ENCODE data around the gene GABPA. TPM values are rescaled to one million over a fixed set of nuclear protein-coding genes. Genes with fewer than 3 reads are reported as not detected.

Gene GABPA
- total and polyA plus RNA-seq, 2 of the 13 experiments (the other 11 are each of a cell fraction or from before 2014, with no cell fraction given): 7.4 to 13.2 TPM

DNA sequence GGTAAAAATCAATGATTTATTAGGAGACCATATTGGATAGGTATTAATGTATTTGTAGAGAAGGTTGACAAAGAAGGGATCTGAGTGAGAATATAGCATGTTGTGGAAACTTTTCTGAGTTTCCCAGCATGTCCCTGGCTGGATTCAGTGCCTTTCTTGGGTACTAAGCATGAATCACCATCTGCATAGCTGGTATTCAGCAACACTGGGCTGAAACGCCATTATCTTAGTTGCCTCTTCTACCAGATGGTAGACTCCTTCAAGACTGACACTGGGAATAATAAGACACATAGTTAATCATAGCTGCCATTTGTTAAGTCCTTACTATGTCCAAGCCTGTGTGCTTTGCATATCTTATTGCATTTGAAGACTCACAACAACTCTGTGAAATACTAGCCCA is 45.5 kb upstream of the GABPA start:
- Histone ChIP-seq H3K9ac (ENCODE audit: insufficient read depth, low read depth, low read length) (no peak overlapping the region), H3K36me3 (replicated peaks in 1 of 2; ENCODE audit: control insufficient read depth in 1 of 2, insufficient read depth in 2 of 2, low read length in 2 of 2) (no peaks in the 10 kb centered on the region), H4K20me1 (ENCODE audit: insufficient read depth, low read length) (no peaks in the 10 kb centered on the region), H3K9me3 (ENCODE audit: low read length) (no peaks in the 10 kb centered on the region), H3K4me1 (ENCODE audit: insufficient read depth, low read length) (no peaks in the 10 kb centered on the region), H3K27ac (ENCODE audit: extremely low read length, insufficient read depth, low read length) (no peak overlapping the region), H3K27me3 (ENCODE audit: control insufficient read depth in 1 of 2, insufficient read depth in 2 of 2, low read length in 2 of 2) (no peaks in the 10 kb centered on the region), H3K79me2 (ENCODE audit: insufficient read depth, low read length) (no peaks in the 10 kb centered on the region), H3K4me3 (replicated peaks in 1 of 3; ENCODE audit: insufficient read depth in 1 of 3, low read depth in 2 of 3, low read length in 3 of 3) (no peak overlapping the region), H3K4me2 (ENCODE audit: low read depth, low read length) (no peak overlapping the region), H2AFZ (ENCODE audit: low read length) (no peak overlapping the region)
- 0% methylated on average over 1 of the region's 1 CpG for WGBS (ENCODE audit: low lambda C conversion rate)
- ChIA-PET POLR2A (no interaction called here), CTCF (ENCODE audit: low intra/inter-chr PET ratio, low total read pairs) (no interaction called here)
- in situ Hi-C loops (cut with HindIII; ENCODE audit: extremely low pct_ligation_motif_present, low pct_unique_long_range_greater_than_20kb): no loop called here
- TF ChIP-seq BCL6 (CRISPR knock-in tag; IDR thresholded peaks at IDR 0.05): no peak
- no peak for TF ChIP-seq MAFF (IDR thresholded peaks at IDR 0.05; ENCODE audit: low read depth, low read length)
- TF ChIP-seq IRF2 (CRISPR knock-in tag; IDR thresholded peaks at IDR 0.05): no peak
- no peak for TF ChIP-seq ZNF136 (CRISPR knock-in tag; IDR thresholded peaks at IDR 0.05; ENCODE audit: low read depth)
- no peak for TF ChIP-seq ZNF292 (CRISPR knock-in tag; IDR thresholded peaks at IDR 0.05; ENCODE audit: borderline replicate concordance, low read depth)
- no peak for TF ChIP-seq ZNF749 (CRISPR knock-in tag; IDR thresholded peaks at IDR 0.05; ENCODE audit: borderline replicate concordance)
- no peak for TF ChIP-seq ZNF678 (CRISPR knock-in tag; IDR thresholded peaks at IDR 0.05)
- TF ChIP-seq ZNF644 (CRISPR knock-in tag; IDR thresholded peaks at IDR 0.05; ENCODE audit: low read depth): no peak
- no peak for TF ChIP-seq ZNF781 (CRISPR knock-in tag; IDR thresholded peaks at IDR 0.05; ENCODE audit: borderline replicate concordance, not compliant biosample characterization)
- TF ChIP-seq ZBTB1 (CRISPR knock-in tag; IDR thresholded peaks at IDR 0.05; ENCODE audit: borderline replicate concordance): no peak
- TF ChIP-seq, protein P1, sequence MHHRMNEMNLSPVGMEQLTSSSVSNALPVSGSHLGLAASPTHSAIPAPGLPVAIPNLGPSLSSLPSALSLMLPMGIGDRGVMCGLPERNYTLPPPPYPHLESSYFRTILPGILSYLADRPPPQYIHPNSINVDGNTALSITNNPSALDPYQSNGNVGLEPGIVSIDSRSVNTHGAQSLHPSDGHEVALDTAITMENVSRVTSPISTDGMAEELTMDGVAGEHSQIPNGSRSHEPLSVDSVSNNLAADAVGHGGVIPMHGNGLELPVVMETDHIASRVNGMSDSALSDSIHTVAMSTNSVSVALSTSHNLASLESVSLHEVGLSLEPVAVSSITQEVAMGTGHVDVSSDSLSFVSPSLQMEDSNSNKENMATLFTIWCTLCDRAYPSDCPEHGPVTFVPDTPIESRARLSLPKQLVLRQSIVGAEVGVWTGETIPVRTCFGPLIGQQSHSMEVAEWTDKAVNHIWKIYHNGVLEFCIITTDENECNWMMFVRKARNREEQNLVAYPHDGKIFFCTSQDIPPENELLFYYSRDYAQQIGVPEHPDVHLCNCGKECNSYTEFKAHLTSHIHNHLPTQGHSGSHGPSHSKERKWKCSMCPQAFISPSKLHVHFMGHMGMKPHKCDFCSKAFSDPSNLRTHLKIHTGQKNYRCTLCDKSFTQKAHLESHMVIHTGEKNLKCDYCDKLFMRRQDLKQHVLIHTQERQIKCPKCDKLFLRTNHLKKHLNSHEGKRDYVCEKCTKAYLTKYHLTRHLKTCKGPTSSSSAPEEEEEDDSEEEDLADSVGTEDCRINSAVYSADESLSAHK (CRISPR knock-in tag; IDR thresholded peaks at IDR 0.05; ENCODE audit: borderline replicate concordance): no peak
- no peak for TF ChIP-seq TBX2 (CRISPR knock-in tag; IDR thresholded peaks at IDR 0.05; ENCODE audit: borderline replicate concordance)
- no peak for TF ChIP-seq THYN1 (CRISPR knock-in tag; IDR thresholded peaks at IDR 0.05; ENCODE audit: borderline replicate concordance, low read depth)
- FAIRE-seq (no peak), DNase-seq (ENCODE audit: low spot score) (no peak), ATAC-seq (no peak)
- BruUV-seq (replicated peaks): no TSS peak
- intact Hi-C loops (cut with micrococcal nuclease; ENCODE audit: unreplicated experiment): no loop called here
